GM12878 (cell line): ENCODE data around the gene SKIDA1. TPM values are rescaled to one million over a fixed set of nuclear protein-coding genes. Genes with fewer than 3 reads are reported as not detected.

Experiments
- HDGF ChIP-seq: fragments of 450-650 bp; IDR thresholded peaks from 2 replicates; pipeline ENCODE4 v1.6.1; 2016; ENCODE audit warnings: antibody characterized with exemption
- IRF4 ChIP-seq: IDR thresholded peaks from 2 replicates; pipeline ENCODE4 v1.6.1; 2011; ENCODE audit warnings: low read depth, low read length
- JUNB ChIP-seq: IDR thresholded peaks from 2 replicates; pipeline ENCODE4 v1.6.1; 2016; ENCODE audit warnings: antibody characterized with exemption, mild to moderate bottlenecking
- MXI1 ChIP-seq: fragments of 150-350 bp; IDR thresholded peaks from 2 replicates; pipeline ENCODE4 v1.6.1; 2011; ENCODE audit warnings: low read depth, mild to moderate bottlenecking, inconsistent platforms, low read length, improper control_type of control experiment
- SUPT20H ChIP-seq: IDR thresholded peaks from 2 replicates; pipeline ENCODE4 v1.6.1; 2011; ENCODE audit warnings: low read depth, mild to moderate bottlenecking, low read length, moderate library complexity, borderline replicate concordance; ENCODE audit not compliant: control insufficient read depth
- TBL1XR1 ChIP-seq: IDR thresholded peaks from 2 replicates; pipeline ENCODE4 v1.6.1; 2012; ENCODE audit warnings: low read depth, low read length, improper control_type of control experiment
- polyA plus RNA-seq, 11 experiments: library from polyadenylated mRNA; depleted of rRNA in 4 of 11; unstranded in 6 of 11; stranded (reverse) in 5 of 11; fragments of >200 nt; fragmentation: Nextera tagmentation in 4 of 11; fragmentation: Illumina TruSeq in 1 of 11; extraction: Ambion mirVana in 4 of 11; extraction: Trizol in 1 of 11; gene quantifications; 1 replicate in 1 of 11; 2 replicates in 10 of 11; pipeline versions ENCODE4 v1.2.1 to v1.2.3, GENCODE V29; 2011 to 2016; ENCODE audit warnings: inconsistent platforms in 2 of 11, missing spikeins in 2 of 11, low read depth in 1 of 11
- total RNA-seq, 4 experiments: library from RNA; depleted of rRNA in 3 of 4; stranded (reverse); fragments of >200 nt in 3 of 4; fragmentation: Illumina TruSeq in 1 of 4; extraction: Trizol in 1 of 4; gene quantifications; 2 replicates each; pipeline versions ENCODE4 v1.2.1 to v1.2.3, GENCODE V29; 2013 to 2021
- TF ChIP-seq, protein P1 (sequence below): fragments of 450-650 bp; IDR thresholded peaks from 2 replicates; pipeline ENCODE4 v1.6.1; 2017; ENCODE audit warnings: borderline replicate concordance
- TF ChIP-seq, protein P2 (sequence below): fragments of 450-650 bp; IDR thresholded peaks from 2 replicates; pipeline ENCODE4 v1.6.1; 2017; ENCODE audit warnings: antibody characterized with exemption, mild to moderate bottlenecking, moderate library complexity
- TF ChIP-seq, protein P3 (sequence below), 3 experiments: IDR thresholded peaks in 2 of 3; conservative IDR thresholded peaks in 1 of 3; 2 replicates each; pipeline ENCODE4 v1.5.1; 2011; ENCODE audit warnings: low read depth in 3 of 3, low read length in 3 of 3, mild to moderate bottlenecking in 3 of 3, control low read depth in 2 of 3, moderate library complexity in 2 of 3, inconsistent platforms in 1 of 3, mixed read lengths in 1 of 3; ENCODE audit not compliant: control insufficient read depth in 2 of 3, insufficient read depth in 1 of 3; ENCODE audit errors: extremely low read depth in 1 of 3

The SKIDA1 gene
- total and polyA plus RNA-seq, 10 of the 15 experiments (the other 5 are each of a cell fraction or from before 2014, with no cell fraction given) = 0.05 to 0.90 (median 0.28) TPM

DNA sequence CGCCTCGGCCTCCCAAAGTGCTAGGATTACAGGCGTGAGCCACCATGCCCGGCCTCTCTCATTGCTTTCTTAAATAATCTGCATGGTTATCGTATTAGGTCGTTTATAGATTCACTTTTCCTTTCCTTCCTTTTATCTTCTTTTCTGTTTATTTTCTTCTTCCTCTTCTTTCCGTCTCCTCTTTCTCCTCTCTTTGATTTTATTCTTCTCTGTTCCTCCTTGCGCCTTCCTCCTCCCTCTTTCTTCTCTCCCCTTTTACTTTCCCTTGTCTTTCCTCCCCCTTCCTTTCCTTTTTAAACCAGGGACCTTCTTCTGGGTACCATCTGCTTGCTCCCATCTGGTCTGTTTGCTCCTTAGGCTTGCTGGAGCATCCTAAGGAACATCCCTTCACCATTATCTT, 27.2 kb upstream of the SKIDA1 start (continued):
- TF ChIP-seq SUPT20H (no peak), MXI1 (no peak), HDGF (no peak), JUNB (no peak), IRF4 (no peak), TBL1XR1 (no peak)
- TF ChIP-seq, protein P1, sequence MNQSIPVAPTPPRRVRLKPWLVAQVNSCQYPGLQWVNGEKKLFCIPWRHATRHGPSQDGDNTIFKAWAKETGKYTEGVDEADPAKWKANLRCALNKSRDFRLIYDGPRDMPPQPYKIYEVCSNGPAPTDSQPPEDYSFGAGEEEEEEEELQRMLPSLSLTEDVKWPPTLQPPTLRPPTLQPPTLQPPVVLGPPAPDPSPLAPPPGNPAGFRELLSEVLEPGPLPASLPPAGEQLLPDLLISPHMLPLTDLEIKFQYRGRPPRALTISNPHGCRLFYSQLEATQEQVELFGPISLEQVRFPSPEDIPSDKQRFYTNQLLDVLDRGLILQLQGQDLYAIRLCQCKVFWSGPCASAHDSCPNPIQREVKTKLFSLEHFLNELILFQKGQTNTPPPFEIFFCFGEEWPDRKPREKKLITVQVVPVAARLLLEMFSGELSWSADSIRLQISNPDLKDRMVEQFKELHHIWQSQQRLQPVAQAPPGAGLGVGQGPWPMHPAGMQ = no peak
- TF ChIP-seq, protein P2, sequence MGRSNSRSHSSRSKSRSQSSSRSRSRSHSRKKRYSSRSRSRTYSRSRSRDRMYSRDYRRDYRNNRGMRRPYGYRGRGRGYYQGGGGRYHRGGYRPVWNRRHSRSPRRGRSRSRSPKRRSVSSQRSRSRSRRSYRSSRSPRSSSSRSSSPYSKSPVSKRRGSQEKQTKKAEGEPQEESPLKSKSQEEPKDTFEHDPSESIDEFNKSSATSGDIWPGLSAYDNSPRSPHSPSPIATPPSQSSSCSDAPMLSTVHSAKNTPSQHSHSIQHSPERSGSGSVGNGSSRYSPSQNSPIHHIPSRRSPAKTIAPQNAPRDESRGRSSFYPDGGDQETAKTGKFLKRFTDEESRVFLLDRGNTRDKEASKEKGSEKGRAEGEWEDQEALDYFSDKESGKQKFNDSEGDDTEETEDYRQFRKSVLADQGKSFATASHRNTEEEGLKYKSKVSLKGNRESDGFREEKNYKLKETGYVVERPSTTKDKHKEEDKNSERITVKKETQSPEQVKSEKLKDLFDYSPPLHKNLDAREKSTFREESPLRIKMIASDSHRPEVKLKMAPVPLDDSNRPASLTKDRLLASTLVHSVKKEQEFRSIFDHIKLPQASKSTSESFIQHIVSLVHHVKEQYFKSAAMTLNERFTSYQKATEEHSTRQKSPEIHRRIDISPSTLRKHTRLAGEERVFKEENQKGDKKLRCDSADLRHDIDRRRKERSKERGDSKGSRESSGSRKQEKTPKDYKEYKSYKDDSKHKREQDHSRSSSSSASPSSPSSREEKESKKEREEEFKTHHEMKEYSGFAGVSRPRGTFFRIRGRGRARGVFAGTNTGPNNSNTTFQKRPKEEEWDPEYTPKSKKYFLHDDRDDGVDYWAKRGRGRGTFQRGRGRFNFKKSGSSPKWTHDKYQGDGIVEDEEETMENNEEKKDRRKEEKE = no peak
- TF ChIP-seq, protein P3, sequence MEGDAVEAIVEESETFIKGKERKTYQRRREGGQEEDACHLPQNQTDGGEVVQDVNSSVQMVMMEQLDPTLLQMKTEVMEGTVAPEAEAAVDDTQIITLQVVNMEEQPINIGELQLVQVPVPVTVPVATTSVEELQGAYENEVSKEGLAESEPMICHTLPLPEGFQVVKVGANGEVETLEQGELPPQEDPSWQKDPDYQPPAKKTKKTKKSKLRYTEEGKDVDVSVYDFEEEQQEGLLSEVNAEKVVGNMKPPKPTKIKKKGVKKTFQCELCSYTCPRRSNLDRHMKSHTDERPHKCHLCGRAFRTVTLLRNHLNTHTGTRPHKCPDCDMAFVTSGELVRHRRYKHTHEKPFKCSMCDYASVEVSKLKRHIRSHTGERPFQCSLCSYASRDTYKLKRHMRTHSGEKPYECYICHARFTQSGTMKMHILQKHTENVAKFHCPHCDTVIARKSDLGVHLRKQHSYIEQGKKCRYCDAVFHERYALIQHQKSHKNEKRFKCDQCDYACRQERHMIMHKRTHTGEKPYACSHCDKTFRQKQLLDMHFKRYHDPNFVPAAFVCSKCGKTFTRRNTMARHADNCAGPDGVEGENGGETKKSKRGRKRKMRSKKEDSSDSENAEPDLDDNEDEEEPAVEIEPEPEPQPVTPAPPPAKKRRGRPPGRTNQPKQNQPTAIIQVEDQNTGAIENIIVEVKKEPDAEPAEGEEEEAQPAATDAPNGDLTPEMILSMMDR (IDR thresholded peaks at IDR 0.05 in 2 of 3, conservative IDR thresholded peaks at IDR 0.05 in 1 of 3; ENCODE audit: control insufficient read depth in 2 of 3, extremely low read depth in 1 of 3, insufficient read depth in 1 of 3, low read depth in 3 of 3, low read length in 3 of 3) = no peak
